Activated T-cell treated with anti-CD3 and anti-CD28 coated beads, Interleukin-2, amount 50 U/mL, for 72 hours (primary cell): ENCODE measurements around the gene RALY. TPM values are rescaled to one million over a fixed set of nuclear protein-coding genes. Genes with fewer than 3 reads are reported as not detected.

Experiments used
- ATAC-seq, 2 donors: fragments of 150-1000 bp; cut with Tn5 transposase; replicated peaks in 1 of 2; 2 replicates each; pipeline ENCODE4 v1.10.0; 2021; ENCODE audit warnings: moderate library complexity in 2 of 2, mild to moderate bottlenecking in 1 of 2
- DNase-seq, 2 donors: peaks; one replicate each; pipeline ENCODE4 v3.0.0; 2021 to 2022; ENCODE audit warnings: mixed read lengths in 1 of 2
- H3K27ac Mint-ChIP-seq: one replicate; pipeline ENCODE4 v1.8.0; 2022; ENCODE audit warnings: mild to moderate bottlenecking, moderate library complexity, mixed read lengths
- H3K27me3 Mint-ChIP-seq: one replicate; pipeline ENCODE4 v1.8.0; 2022; ENCODE audit warnings: low read depth, mixed read lengths
- H3K36me3 Mint-ChIP-seq, 2 donors: one replicate each; pipeline ENCODE4 v1.8.0; 2022; ENCODE audit warnings: mixed read lengths in 2 of 2, mild to moderate bottlenecking in 1 of 2; ENCODE audit not compliant: insufficient read depth in 2 of 2
- H3K4me1 Mint-ChIP-seq: one replicate; pipeline ENCODE4 v1.8.0; 2022; ENCODE audit warnings: low read depth, mixed read lengths
- H3K4me3 Mint-ChIP-seq, 2 donors: one replicate each; pipeline ENCODE4 v1.8.0; 2022; ENCODE audit warnings: mild to moderate bottlenecking in 2 of 2, mixed read lengths in 2 of 2, moderate library complexity in 2 of 2
- H3K9me3 Mint-ChIP-seq, 2 donors: one replicate each; pipeline ENCODE4 v1.8.0; 2022; ENCODE audit warnings: mixed read lengths in 2 of 2
- total RNA-seq, 2 donors: library from RNA; stranded (reverse); gene quantifications; one replicate each; pipeline ENCODE4 v1.2.3, GENCODE V29; 2022

Gene RALY
- total RNA-seq, 2 donors from 2014 or later: 148 to 164 TPM

DNA sequence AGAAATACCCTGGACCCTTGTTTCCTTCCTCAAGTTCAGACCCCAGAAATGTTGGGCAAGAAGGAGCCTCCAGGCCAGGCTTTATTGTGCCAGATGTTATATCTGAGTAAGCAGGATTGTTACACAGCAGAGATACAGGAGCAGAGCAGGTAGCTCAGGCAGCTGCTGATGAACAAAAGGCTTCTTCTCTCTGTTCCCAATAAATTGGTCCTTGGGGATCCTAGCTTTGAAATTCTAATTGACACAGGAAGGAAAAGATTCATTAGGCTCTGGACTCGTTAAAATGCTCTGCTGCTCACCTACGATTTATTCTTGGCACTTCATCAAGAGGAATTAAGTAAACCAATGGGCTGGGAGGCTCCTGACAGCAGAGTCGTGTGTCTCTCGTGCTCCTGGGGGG lies 54.2 kb downstream of the RALY start:
- H3K27me3 Mint-ChIP-seq: no peaks in the 10 kb centered on the region
- DNase-seq (no peak), ATAC-seq (no peak)
- H3K36me3 Mint-ChIP-seq: no peaks in the 10 kb centered on the region
- H3K4me3 Mint-ChIP-seq: no peak overlapping the region
- peaks cover 41% of the 10 kb centered on the region for H3K4me1 Mint-ChIP-seq
- no peak overlapping the region for H3K27ac Mint-ChIP-seq
- H3K9me3 Mint-ChIP-seq: no peaks in the 10 kb centered on the region

DNA sequence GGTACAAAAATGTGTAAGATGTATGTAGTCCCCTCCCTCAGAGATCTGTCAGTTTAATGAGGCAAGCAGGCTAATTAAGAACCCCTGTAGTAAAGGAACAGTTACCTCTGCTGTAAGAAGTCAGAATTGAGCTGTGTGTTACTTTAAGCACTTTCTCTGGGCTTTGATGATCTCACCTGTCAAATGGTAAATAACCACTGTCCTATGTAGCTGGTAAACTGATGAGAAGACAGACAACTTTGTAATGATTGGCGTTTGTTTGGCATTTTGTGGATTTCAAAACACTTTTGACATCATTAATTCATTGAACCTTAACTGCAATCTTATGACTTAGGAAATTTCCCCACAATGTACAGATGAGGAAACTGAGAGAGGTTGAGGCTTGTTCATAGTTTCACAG lies 55.7 kb downstream of the RALY start:
- no peak overlapping the region for H3K27ac Mint-ChIP-seq
- peaks cover 44% of the 10 kb centered on the region for H3K4me1 Mint-ChIP-seq
- no peaks in the 10 kb centered on the region for H3K36me3 Mint-ChIP-seq
- no peak for DNase-seq
- no peak overlapping the region for H3K4me3 Mint-ChIP-seq
- no peaks in the 10 kb centered on the region for H3K27me3 Mint-ChIP-seq
- no peak for ATAC-seq
- no peaks in the 10 kb centered on the region for H3K9me3 Mint-ChIP-seq

DNA sequence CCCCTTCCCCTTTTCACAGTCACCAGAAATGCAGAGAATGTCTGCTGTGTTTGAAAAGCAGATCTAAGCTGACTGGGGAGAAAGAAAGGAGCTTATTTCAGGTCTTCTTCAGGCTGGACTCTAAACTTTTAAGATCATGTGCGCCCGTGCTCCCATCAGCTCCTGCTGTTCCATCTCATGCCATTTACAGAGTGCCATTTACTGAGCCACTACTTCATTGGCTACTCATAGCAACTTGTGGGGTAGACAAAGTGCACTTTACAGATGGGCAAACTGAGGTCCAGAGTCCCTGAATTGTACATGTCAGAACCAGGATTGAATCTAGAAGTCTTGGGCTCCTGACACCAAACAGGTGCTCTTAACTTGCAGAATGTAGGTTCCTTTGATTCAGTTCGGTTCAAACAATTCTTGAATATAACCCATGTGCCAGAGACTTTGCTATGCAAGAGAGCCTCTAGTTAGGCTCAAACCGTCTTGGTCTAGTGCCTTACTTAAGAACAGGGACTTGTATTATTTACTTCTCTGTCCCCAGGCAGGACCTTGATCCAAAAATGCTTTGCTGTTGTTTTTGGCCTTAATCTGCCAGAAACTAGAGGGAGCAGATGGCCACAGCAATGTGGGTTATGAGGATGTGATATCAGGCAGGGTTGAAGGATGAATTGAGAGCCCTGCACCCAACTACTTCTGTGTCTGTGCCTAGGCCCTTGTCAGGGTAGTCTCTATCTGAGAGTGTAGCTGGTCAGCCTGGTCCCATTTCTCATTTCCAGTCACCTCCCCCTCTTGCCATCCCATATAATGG lies 56.4 kb downstream of the RALY start:
- Mint-ChIP-seq H3K4me1 (peaks cover 46% of the 10 kb centered on the region), H3K27ac (peak overlapping the region; percentile 31), H3K4me3 (no peak overlapping the region), H3K9me3 (no peaks in the 10 kb centered on the region), H3K36me3 (no peaks in the 10 kb centered on the region), H3K27me3 (no peaks in the 10 kb centered on the region)
- ATAC-seq (no peak), DNase-seq (no peak)

DNA sequence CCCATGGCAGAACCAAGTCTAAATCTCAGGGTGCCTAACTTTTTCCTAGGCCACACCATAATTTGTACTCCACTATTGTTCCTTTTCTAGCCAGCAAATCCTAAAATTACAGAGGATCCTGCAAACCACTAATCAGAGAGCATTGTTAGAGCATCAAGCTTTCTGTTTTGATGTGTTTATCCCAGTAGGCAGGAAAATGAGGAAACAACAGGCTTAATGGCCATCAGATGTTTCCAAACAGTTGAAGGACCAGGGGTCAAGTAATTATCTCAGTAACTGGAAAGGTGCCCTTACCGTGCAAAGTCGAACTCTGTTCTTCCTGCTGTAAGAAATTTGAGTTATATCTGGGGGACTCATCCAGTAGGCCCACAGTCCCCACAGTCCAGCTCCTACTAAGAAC lies 58.7 kb downstream of the RALY start:
- DNase-seq (no peak), ATAC-seq (no peak)
- Mint-ChIP-seq H3K27me3 (no peaks in the 10 kb centered on the region), H3K4me3 (no peak overlapping the region), H3K36me3 (no peaks in the 10 kb centered on the region), H3K9me3 (no peaks in the 10 kb centered on the region), H3K4me1 (peaks cover 65% of the 10 kb centered on the region), H3K27ac (no peak overlapping the region)

DNA sequence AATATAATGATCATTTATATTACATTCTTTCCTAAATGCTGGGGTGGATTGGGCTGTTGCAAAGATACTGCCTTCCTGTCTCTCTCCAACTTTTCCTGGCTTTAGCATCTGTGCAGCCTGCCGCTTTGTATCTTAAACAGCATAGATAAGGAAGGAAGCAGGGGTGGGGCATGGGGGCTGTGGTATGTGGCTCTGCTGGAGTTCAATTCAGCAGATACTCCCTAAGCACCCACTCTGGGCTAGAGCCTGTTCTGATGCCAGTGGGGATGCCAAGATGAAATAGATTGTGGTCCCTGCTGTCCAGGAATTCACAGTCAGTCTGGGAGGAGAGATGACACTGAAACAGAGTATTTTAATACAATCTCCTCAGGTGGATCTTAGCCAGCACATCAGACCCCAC lies 61.6 kb downstream of the RALY start:
- H3K4me3 Mint-ChIP-seq: no peak overlapping the region
- H3K27me3 Mint-ChIP-seq: no peaks in the 10 kb centered on the region
- DNase-seq (no peak), ATAC-seq (no peak)
- no peaks in the 10 kb centered on the region for H3K36me3 Mint-ChIP-seq
- no peaks in the 10 kb centered on the region for H3K9me3 Mint-ChIP-seq
- peaks cover 60% of the 10 kb centered on the region for H3K4me1 Mint-ChIP-seq
- H3K27ac Mint-ChIP-seq: no peak overlapping the region

DNA sequence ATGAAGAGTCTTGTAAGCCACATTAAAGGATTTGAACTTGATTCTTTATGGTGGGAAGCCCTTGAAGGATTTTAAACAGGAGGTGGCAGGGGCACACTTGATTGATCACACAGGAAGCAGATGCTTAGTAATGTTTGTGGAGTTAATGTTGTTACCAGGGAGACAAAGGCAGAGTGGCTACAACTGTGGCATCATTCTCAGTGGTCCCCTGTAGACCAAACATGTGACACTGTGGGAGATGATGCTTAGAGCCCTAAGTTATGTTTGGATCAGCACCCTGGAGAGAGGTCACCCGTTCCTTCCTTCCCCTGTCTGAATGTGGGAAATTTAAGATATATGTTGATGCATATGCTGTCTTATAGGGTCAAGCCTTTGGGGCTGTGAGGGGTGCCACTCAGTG lies 65.1 kb downstream of the RALY start:
- peak; percentile 68 to 85 for ATAC-seq
- peak overlapping the region; percentile 3 for H3K27ac Mint-ChIP-seq
- H3K4me1 Mint-ChIP-seq: peaks cover 69% of the 10 kb centered on the region
- peak in 1 of 2 donors; percentile 18 for DNase-seq
- no peaks in the 10 kb centered on the region for H3K27me3 Mint-ChIP-seq
- no peaks in the 10 kb centered on the region for H3K9me3 Mint-ChIP-seq
- no peak overlapping the region for H3K4me3 Mint-ChIP-seq
- H3K36me3 Mint-ChIP-seq: no peaks in the 10 kb centered on the region

DNA sequence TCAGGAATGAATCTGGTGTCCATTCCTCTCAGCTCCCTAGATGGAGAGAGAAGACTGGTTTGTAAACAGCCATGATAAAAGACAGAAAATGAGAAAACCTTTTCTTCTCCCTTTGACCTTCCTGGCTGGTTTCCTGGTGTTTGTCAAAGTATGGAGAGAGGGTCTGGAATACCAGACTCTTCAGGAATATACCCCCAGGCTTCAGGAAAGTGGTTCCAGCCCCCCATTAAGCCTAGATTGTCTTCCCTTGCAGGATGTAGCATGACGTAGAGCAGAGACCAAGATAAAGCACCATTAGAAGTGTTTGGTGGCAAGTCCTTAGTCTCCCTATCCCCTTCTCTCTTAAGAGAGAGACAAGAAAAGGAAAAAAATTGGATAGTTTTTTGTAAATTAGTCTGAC lies 67.3 kb downstream of the RALY start:
- Mint-ChIP-seq H3K9me3 (no peaks in the 10 kb centered on the region), H3K36me3 (no peaks in the 10 kb centered on the region), H3K27me3 (no peaks in the 10 kb centered on the region), H3K4me3 (no peak overlapping the region), H3K27ac (peak overlapping the region; percentile 79), H3K4me1 (peaks cover 53% of the 10 kb centered on the region)
- DNase-seq (no peak), ATAC-seq (no peak)

DNA sequence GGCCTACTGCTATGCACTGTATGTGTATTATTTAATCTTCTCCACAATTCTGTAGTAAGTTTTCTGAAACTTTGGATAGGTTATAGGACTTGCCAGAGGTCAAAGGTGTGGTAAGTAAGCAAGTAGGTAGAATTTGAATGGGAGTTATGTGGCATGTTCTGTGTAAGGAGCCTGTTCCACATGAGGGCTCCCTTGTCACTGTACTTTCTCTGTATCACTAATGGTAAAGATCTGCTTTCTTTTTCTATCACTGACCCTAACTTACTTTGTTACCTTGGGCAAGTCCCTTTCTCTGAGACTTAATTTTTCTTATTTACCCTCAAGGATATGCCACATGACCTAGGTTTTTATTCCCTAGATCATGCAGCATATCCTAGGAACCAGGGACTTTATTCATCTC lies 68.0 kb downstream of the RALY start:
- H3K4me1 Mint-ChIP-seq: peaks cover 45% of the 10 kb centered on the region
- no peak overlapping the region for H3K4me3 Mint-ChIP-seq
- no peaks in the 10 kb centered on the region for H3K27me3 Mint-ChIP-seq
- H3K27ac Mint-ChIP-seq: peak overlapping the region; percentile 45
- no peaks in the 10 kb centered on the region for H3K36me3 Mint-ChIP-seq
- peak in 1 of 2 donors; percentile 26 for ATAC-seq
- no peak for DNase-seq
- H3K9me3 Mint-ChIP-seq: no peaks in the 10 kb centered on the region

DNA sequence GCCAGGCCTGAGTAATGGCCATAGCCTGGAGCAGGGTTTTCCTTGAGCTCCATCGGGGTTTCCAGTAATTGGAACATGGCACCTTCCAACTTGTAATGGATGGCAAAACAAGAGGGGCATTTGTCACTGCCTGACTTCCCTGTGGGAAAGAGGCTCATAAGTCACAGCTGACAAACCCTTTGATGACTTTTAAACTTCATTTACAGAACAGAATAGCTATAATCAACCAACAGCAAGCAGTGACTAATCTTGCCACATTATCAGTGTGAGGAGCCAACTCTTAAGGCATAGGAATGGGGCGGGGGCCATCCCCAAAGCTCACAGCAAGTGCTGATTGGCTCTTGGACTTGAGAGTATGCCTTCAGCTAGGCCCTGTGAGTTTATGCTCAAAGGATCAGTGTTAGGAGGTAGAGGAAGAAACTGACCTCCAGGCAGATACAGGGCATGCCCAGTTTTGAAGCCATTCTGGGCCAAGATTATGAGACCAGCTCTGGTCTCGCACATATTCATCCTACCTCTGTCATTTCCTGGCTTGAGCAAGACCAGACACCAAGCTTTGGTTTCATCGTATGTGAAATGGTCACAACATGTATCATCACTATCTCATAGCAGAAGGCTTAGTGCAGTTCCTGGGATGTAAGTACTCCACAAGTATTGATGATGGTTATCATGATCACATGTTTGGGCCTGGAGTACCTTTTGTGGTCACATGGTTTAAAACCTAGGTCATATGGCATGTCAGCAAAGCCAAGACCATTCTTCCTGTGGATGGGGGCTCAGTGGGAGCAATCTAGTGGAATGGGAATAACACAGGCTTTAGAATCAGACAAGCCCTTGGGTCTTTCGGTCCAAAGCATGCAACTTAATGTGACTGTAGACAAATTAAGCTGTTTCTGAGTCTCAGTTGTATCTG lies 69.1 kb downstream of the RALY start:
- H3K4me1 Mint-ChIP-seq: peaks cover 41% of the 10 kb centered on the region
- no peaks in the 10 kb centered on the region for H3K27me3 Mint-ChIP-seq
- ATAC-seq: peak; percentile 16 to 64
- no peaks in the 10 kb centered on the region for H3K9me3 Mint-ChIP-seq
- no peaks in the 10 kb centered on the region for H3K36me3 Mint-ChIP-seq
- no peak overlapping the region for H3K4me3 Mint-ChIP-seq
- no peak for DNase-seq
- peak overlapping the region; percentile 91 for H3K27ac Mint-ChIP-seq

DNA sequence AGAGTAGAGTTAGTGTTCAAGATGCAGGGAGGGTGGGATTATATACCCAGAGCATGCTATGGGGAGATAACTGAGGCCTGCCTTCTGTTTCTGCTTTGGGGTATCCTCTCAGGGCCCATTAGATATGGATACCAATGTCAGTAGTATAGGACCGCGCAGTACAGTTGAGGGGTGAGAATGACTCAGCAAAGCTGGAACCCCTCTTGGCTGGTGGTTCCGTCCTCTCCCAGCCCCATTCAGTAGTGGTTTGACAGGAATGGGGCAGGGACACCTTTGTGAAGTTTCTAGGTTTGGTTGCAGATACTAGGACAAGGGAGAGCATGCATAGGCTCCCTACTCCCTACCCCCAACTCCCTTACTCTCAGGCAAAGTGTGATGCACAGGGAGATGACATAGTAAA lies 70.6 kb downstream of the RALY start:
- ATAC-seq (no peak), DNase-seq (no peak)
- H3K9me3 Mint-ChIP-seq: no peaks in the 10 kb centered on the region
- no peak overlapping the region for H3K4me3 Mint-ChIP-seq
- H3K27me3 Mint-ChIP-seq: no peaks in the 10 kb centered on the region
- H3K4me1 Mint-ChIP-seq: peaks cover 40% of the 10 kb centered on the region
- H3K36me3 Mint-ChIP-seq: no peaks in the 10 kb centered on the region
- no peak overlapping the region for H3K27ac Mint-ChIP-seq

DNA sequence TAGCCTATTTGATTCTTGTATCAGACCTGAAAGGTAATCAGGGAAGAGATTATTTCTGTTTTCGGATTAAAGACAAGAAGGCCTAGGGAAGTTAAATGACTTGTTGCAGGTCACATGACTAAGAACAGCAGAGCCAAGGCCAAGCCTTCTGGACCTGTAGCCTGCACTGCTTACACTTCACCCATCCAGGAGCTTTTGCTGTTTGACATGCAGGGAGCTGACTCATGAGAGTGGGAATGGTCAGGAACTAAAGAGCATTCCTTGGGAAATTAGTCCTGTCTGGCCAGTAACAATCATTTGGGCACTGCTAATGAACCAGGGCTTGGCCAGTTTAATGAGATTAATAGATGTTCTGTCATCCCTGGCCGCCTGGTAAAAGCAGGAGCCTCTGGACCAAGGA lies 71.5 kb downstream of the RALY start:
- Mint-ChIP-seq H3K27me3 (no peaks in the 10 kb centered on the region), H3K27ac (peak overlapping the region; percentile 82), H3K4me3 (no peak overlapping the region), H3K36me3 (no peaks in the 10 kb centered on the region), H3K4me1 (peaks cover 42% of the 10 kb centered on the region), H3K9me3 (no peaks in the 10 kb centered on the region)
- no peak for ATAC-seq
- no peak for DNase-seq

DNA sequence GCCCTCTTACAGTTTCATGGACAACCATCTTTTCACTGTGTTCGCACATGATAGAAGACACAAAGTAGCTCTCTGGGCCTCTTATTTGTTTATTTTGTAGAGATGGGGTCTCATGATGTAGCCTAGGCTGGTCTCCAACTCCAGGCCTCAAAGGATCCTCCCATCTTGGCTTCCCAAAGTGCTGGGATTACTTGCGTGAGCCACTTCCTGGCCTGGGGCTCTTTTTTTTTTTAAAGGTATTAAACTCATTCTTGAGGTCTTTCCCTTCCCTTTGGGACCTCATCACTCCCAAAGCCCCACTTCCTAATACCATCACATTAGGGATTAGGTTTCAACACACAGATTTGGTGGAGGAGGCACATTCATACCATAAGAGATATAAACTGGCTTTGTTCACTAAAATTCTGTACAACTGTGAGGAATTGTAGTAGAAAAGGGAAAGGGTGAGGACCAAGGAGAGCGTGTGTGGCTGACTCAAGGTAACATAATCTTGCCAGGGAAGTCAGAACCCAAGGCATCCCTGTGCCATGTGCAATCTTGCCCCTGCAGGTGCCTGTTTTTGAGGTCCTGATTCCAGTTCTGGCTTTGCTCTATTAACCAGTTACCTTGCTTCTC lies 72.9 kb downstream of the RALY start:
- Mint-ChIP-seq H3K9me3 (no peaks in the 10 kb centered on the region), H3K36me3 (no peaks in the 10 kb centered on the region), H3K4me1 (peaks cover 38% of the 10 kb centered on the region), H3K27ac (no peak overlapping the region), H3K4me3 (no peak overlapping the region), H3K27me3 (no peaks in the 10 kb centered on the region)
- DNase-seq: no peak
- ATAC-seq: no peak

DNA sequence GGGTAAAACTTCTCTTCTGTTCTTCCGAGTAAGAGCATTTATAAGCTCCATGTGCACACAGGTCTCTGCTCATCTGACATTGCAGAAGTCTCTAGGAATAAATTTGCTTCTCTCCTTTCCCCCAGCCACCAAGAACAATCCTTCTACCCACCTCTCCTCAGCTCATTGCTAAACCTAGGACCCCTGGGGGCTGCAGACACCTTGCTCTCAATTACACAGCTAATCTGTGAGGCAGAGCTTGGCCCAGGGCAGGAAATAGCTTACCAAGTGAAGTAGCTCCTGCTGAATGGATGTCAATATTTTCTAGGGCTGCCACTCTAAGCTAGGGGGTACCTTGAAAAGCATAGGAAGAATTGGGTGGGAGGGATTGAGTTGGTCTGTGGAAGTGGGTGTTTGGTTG lies 74.3 kb downstream of the RALY start:
- Mint-ChIP-seq H3K9me3 (no peaks in the 10 kb centered on the region), H3K27me3 (no peaks in the 10 kb centered on the region), H3K4me1 (peaks cover 24% of the 10 kb centered on the region), H3K36me3 (peaks cover 0 to 2% of the 10 kb centered on the region in 2 donors), H3K4me3 (no peak overlapping the region), H3K27ac (no peak overlapping the region)
- no peak for DNase-seq
- no peak for ATAC-seq
